HepG2 (cell line): ENCODE data around the gene CCDC86. TPM values are rescaled to one million over a fixed set of nuclear protein-coding genes. Genes with fewer than 3 reads are reported as not detected.

Experiments
- CEBPZ ChIP-seq: IDR thresholded peaks from 2 replicates; pipeline ENCODE4 v1.6.1; 2012; ENCODE audit warnings: low read length, improper control_type of control experiment
- DNMT3B ChIP-seq: conservative IDR thresholded peaks from 2 replicates; pipeline ENCODE4 v1.6.1; 2016; ENCODE audit warnings: missing biosample characterization, control low read depth
- FOXA1 ChIP-seq, 2 experiments: fragments of 450-650 bp in 1 of 2; sonication (generic) in 1 of 2; formaldehyde crosslinking in 1 of 2; IDR thresholded peaks; 2 replicates each; pipeline versions ENCODE4 v1.4.0 to v1.6.1; 2016 to 2020; ENCODE audit warnings: missing genetic modification reagents in 1 of 2
- ONECUT2 ChIP-seq: sonication (generic); formaldehyde crosslinking; IDR thresholded peaks from 2 replicates; pipeline ENCODE4 v1.4.0; 2020; ENCODE audit warnings: missing genetic modification reagents
- PCBP1 ChIP-seq: fragments of 200-400 bp; formaldehyde crosslinking; IDR thresholded peaks from 2 replicates; pipeline ENCODE4 v1.6.1; 2017; ENCODE audit warnings: mild to moderate bottlenecking, low read depth, low read length, borderline replicate concordance
- SOX6 ChIP-seq, 2 experiments: fragments of 450-650 bp in 1 of 2; sonication (generic) in 1 of 2; formaldehyde crosslinking in 1 of 2; IDR thresholded peaks; 2 replicates each; pipeline versions ENCODE4 v1.4.0 to v1.6.1; 2017 to 2020; ENCODE audit warnings: antibody characterized with exemption in 1 of 2, mild to moderate bottlenecking in 1 of 2, missing genetic modification reagents in 1 of 2
- ZFP41 ChIP-seq: sonication (generic); formaldehyde crosslinking; IDR thresholded peaks from 2 replicates; pipeline ENCODE4 v1.4.0; 2020; ENCODE audit warnings: mild to moderate bottlenecking, missing genetic modification reagents, borderline replicate concordance
- ZFX ChIP-seq: sonication (generic); formaldehyde crosslinking; IDR thresholded peaks from 2 replicates; pipeline ENCODE4 v1.4.0; 2020; ENCODE audit warnings: mild to moderate bottlenecking, low read depth, missing genetic modification reagents, moderate library complexity
- ZHX2 ChIP-seq, 2 experiments: sonication (generic) in 1 of 2; formaldehyde crosslinking in 1 of 2; IDR thresholded peaks; 2 replicates each; pipeline versions ENCODE4 v1.6.1 to v1.9.0; 2014 to 2022; ENCODE audit warnings: antibody characterized with exemption in 1 of 2, borderline replicate concordance in 1 of 2, inconsistent platforms in 1 of 2, low read depth in 1 of 2, missing genetic modification reagents in 1 of 2
- ZNF329 ChIP-seq: sonication (generic); formaldehyde crosslinking; IDR thresholded peaks from 2 replicates; pipeline ENCODE4 v1.9.0; 2021; ENCODE audit warnings: low read depth, mild to moderate bottlenecking, missing genetic modification reagents
- ZNF441 ChIP-seq: sonication (generic); formaldehyde crosslinking; IDR thresholded peaks from 2 replicates; pipeline ENCODE4 v1.7.0; 2021; ENCODE audit warnings: missing genetic modification reagents, borderline replicate concordance
- ZNF569 ChIP-seq: sonication (generic); formaldehyde crosslinking; IDR thresholded peaks from 2 replicates; pipeline ENCODE4 v1.5.0; 2020; ENCODE audit warnings: mild to moderate bottlenecking, missing genetic modification reagents, moderate library complexity, borderline replicate concordance
- ZNF597 ChIP-seq: sonication (generic); formaldehyde crosslinking; IDR thresholded peaks from 2 replicates; pipeline ENCODE4 v1.5.0; 2020; ENCODE audit warnings: missing genetic modification reagents
- ZNF670 ChIP-seq: sonication (generic); formaldehyde crosslinking; IDR thresholded peaks from 2 replicates; pipeline ENCODE4 v1.8.0; 2022; ENCODE audit warnings: mild to moderate bottlenecking, missing genetic modification reagents, borderline replicate concordance
- ZSCAN25 ChIP-seq: sonication (generic); formaldehyde crosslinking; IDR thresholded peaks from 2 replicates; pipeline ENCODE4 v1.8.0; 2022; ENCODE audit warnings: mild to moderate bottlenecking, missing genetic modification reagents
- polyA plus RNA-seq, 8 experiments: library from polyadenylated mRNA; depleted of rRNA in 3 of 8; stranded (reverse) in 7 of 8; unstranded in 1 of 8; fragments of >200 nt; fragmentation: Illumina TruSeq in 4 of 8; extraction: Trizol in 4 of 8; gene quantifications; 2 replicates each; pipeline versions ENCODE4 v1.2.1 to v1.2.3, GENCODE V29; 2011 to 2016; ENCODE audit warnings: low read depth in 4 of 8, missing spikeins in 1 of 8, mixed read lengths in 1 of 8; ENCODE audit not compliant: insufficient read depth in 1 of 8
- total RNA-seq, 5 experiments: library from RNA; depleted of rRNA; stranded (reverse); fragments of >200 nt; fragmentation: Illumina TruSeq; extraction: Trizol; gene quantifications; 2 replicates each; pipeline ENCODE4 v1.2.3, GENCODE V29; 2016; ENCODE audit warnings: low read depth in 1 of 5

CCDC86 gene
- total and polyA plus RNA-seq, 2 of the 13 experiments (the other 11 are each of a cell fraction or from before 2014, with no cell fraction given), result 33.8 to 37.6 TPM

- no peak for TF ChIP-seq CEBPZ
- peak; percentile 90 for TF ChIP-seq ZFX (CRISPR knock-in tag)
- TF ChIP-seq ZNF569, result no peak; the same call in 1 of the 2 replicates
- no peak for TF ChIP-seq ZNF329 (CRISPR knock-in tag)
- no peak for TF ChIP-seq SOX6 (IDR thresholded peaks at IDR 0.05)
- peak; percentile 76; the same call in 1 of the 2 replicates for TF ChIP-seq SOX6 (CRISPR knock-in tag; IDR thresholded peaks at IDR 0.05)
- peak; percentile 100 for TF ChIP-seq ZHX2 (IDR thresholded peaks at IDR 0.05; ENCODE audit: low read depth)
- TF ChIP-seq ZHX2 (CRISPR knock-in tag; IDR thresholded peaks at IDR 0.05; ENCODE audit: borderline replicate concordance), result peak; percentile 75; the same call in 1 of the 2 replicates
- no peak for TF ChIP-seq DNMT3B (CRISPR knock-in tag)
- no peak for TF ChIP-seq ZNF670
- no peak for TF ChIP-seq FOXA1 (IDR thresholded peaks at IDR 0.05)
- TF ChIP-seq FOXA1 (CRISPR knock-in tag; IDR thresholded peaks at IDR 0.05), result peak; percentile 58; the same call in 1 of the 2 replicates
- peak; percentile 70 for TF ChIP-seq ZNF441 (CRISPR knock-in tag)
- TF ChIP-seq PCBP1, result peak; percentile 86; the same call in 1 of the 2 replicates
- peak; percentile 97 for TF ChIP-seq ZSCAN25 (CRISPR knock-in tag)
- 0 out of 2 replicates have a peak, but pooled peaks have one; percentile 38 for TF ChIP-seq ZFP41 (CRISPR knock-in tag)
- no peak for TF ChIP-seq ZNF597 (CRISPR knock-in tag)
- TF ChIP-seq ONECUT2 (CRISPR knock-in tag), result no peak
Measured at GRCh38 chr11:60841797-60842667, at the start of gene CCDC86 (continued).
